A549 (cell line): Measurements from ENCODE around the gene SLC25A48. TPM values are rescaled to one million over a fixed set of nuclear protein-coding genes. Genes with fewer than 3 reads are reported as not detected.

Experiments used
- ATAC-seq, 2 experiments: fragments of 200-7000 bp in 1 of 2; fragments of >200 bp in 1 of 2; cut with Nextera tagmentation in 1 of 2; cut with Tn5 transposase in 1 of 2; 3 replicates each; pipeline versions ENCODE4 v1.8.0 to v1.9.1; 2018 to 2020; ENCODE audit warnings: mild to moderate bottlenecking in 1 of 2, moderate library complexity in 1 of 2
- CTCF ChIA-PET: fragments of 300-600 bp; sonication (Branson Sonifier 250); formaldehyde crosslinking; extraction: SDS; loops from one replicate; lab custom pipeline; 2021; ENCODE audit warnings: antibody characterized with exemption, inconsistent platforms; lab: Yijun Ruan, JAX
- POLR2A ChIA-PET: fragments of 350-600 bp; formaldehyde crosslinking; extraction: SDS; loops from one replicate; lab custom pipeline; 2021; ENCODE audit warnings: antibody characterized with exemption, inconsistent platforms; lab: Yijun Ruan, JAX
- DNase-seq, 2 experiments: peaks; one replicate each; pipeline versions ENCODE4 v3.0.0 to v3.0.0-alpha.2; 2011 to 2016; ENCODE audit warnings: low read depth in 1 of 2, low spot score in 1 of 2
- FAIRE-seq: peaks from 2 replicates; lab custom pipeline; 2011; peaks lifted over from hg19 to GRCh38; lab: Jason Lieb, UNC
- H3K27ac ChIP-seq, 2 experiments: fragments of >200 bp; sonication (Bioruptor Twin); formaldehyde crosslinking; 3 replicates each; pipeline ENCODE4 v1.5.1; 2016 to 2017
- H3K4me1 ChIP-seq: fragments of >200 bp; sonication (Bioruptor Twin); formaldehyde crosslinking; 3 replicates; pipeline ENCODE4 v1.6.1; 2016
- H3K4me2 ChIP-seq: fragments of >200 bp; sonication (Bioruptor Twin); formaldehyde crosslinking; 3 replicates; pipeline ENCODE4 v1.6.1; 2016
- H3K4me3 ChIP-seq: fragments of >200 bp; sonication (Bioruptor Twin); formaldehyde crosslinking; 3 replicates; pipeline ENCODE4 v1.5.1; 2016
- H3K9me3 ChIP-seq: fragments of >200 bp; sonication (Bioruptor Twin); formaldehyde crosslinking; 3 replicates; pipeline ENCODE4 v1.6.1; 2016
- CBX2 ChIP-seq: fragments of 200-600 bp; sonication (generic); IDR thresholded peaks from 2 replicates; pipeline ENCODE4 v1.6.1; 2016; ENCODE audit warnings: low read depth, mild to moderate bottlenecking, borderline replicate concordance
- CBX8 ChIP-seq: fragments of 200-600 bp; sonication (generic); IDR thresholded peaks from 2 replicates; pipeline ENCODE4 v1.6.1; 2016
- EHF ChIP-seq: fragments of 250-450 bp; sonication (Bioruptor Pico); IDR thresholded peaks from 2 replicates; pipeline ENCODE4 v1.5.0; 2020; ENCODE audit warnings: mild to moderate bottlenecking
- EHMT2 ChIP-seq: fragments of 200-600 bp; sonication (generic); IDR thresholded peaks from 2 replicates; pipeline ENCODE4 v1.6.1; 2016; ENCODE audit warnings: antibody characterized with exemption, low read depth, mild to moderate bottlenecking, moderate library complexity
- MAFK ChIP-seq: fragments of 450-650 bp; IDR thresholded peaks from 2 replicates; pipeline ENCODE4 v1.6.1; 2014; ENCODE audit not compliant: partially characterized antibody
- POLR2AphosphoS2 ChIP-seq: conservative IDR thresholded peaks from 2 replicates; pipeline ENCODE4 v1.6.1; 2012; ENCODE audit warnings: low read length, improper control_type of control experiment, inconsistent platforms
- RAD21 ChIP-seq, 2 experiments: fragments of >200 bp in 1 of 2; sonication (Bioruptor Twin) in 1 of 2; formaldehyde crosslinking in 1 of 2; IDR thresholded peaks in 1 of 2; conservative IDR thresholded peaks in 1 of 2; 2 replicates in 1 of 2; 3 replicates in 1 of 2; pipeline ENCODE4 v1.6.1; 2012 to 2018; ENCODE audit warnings: inconsistent platforms in 1 of 2
- RARB ChIP-seq: fragments of 250-450 bp; sonication (Bioruptor Pico); IDR thresholded peaks from 2 replicates; pipeline ENCODE4 v1.8.0; 2021; ENCODE audit warnings: mild to moderate bottlenecking, moderate library complexity
- RNF2 ChIP-seq: fragments of 200-600 bp; sonication (generic); IDR thresholded peaks from 2 replicates; pipeline ENCODE4 v1.6.1; 2016; ENCODE audit warnings: low read depth, mild to moderate bottlenecking, antibody characterized with exemption, moderate library complexity, borderline replicate concordance
- SREBF2 ChIP-seq: fragments of 450-650 bp; IDR thresholded peaks from 2 replicates; pipeline ENCODE4 v1.6.1; 2014; ENCODE audit warnings: mild to moderate bottlenecking, moderate library complexity
- TP53 ChIP-seq: fragments of 250-450 bp; sonication (Bioruptor Pico); IDR thresholded peaks from 2 replicates; pipeline ENCODE4 v1.5.0; 2021; ENCODE audit warnings: mild to moderate bottlenecking, moderate library complexity
- ZC3H11A ChIP-seq: fragments of 450-650 bp; IDR thresholded peaks from 2 replicates; pipeline ENCODE4 v1.6.1; 2014; ENCODE audit warnings: antibody characterized with exemption, mild to moderate bottlenecking
- ZNF302 ChIP-seq: fragments of 250-450 bp; sonication (Bioruptor Pico); IDR thresholded peaks from 2 replicates; pipeline ENCODE4 v1.9.0; 2021; ENCODE audit warnings: inconsistent platforms, mild to moderate bottlenecking, moderate library complexity
- ZSCAN20 ChIP-seq: fragments of 250-450 bp; sonication (Bioruptor Pico); IDR thresholded peaks from 2 replicates; pipeline ENCODE4 v1.8.0; 2022; ENCODE audit warnings: mild to moderate bottlenecking, moderate library complexity
- WGBS: methylation state at CpG from one replicate; pipeline ENCODE4 v1.1.6; 2017; ENCODE audit errors: missing lambda C conversion rate; 5-methylcytosine and 5-hydroxymethylcytosine counted together
- polyA plus RNA-seq, 4 experiments: library from polyadenylated mRNA; depleted of rRNA in 3 of 4; stranded (reverse); fragments of >200 nt; fragmentation: RNase III in 1 of 4; extraction: RNeasy Plus Mini Kit Qiagen cat#74134 plus additional on column Dnase treatment in 1 of 4; gene quantifications; 2 replicates in 3 of 4; 3 replicates in 1 of 4; pipeline ENCODE4 v1.2.3, GENCODE V29; 2011 to 2017
- TF ChIP-seq, protein P1 (sequence below): fragments of 150-350 bp; IDR thresholded peaks from 2 replicates; pipeline ENCODE4 v1.6.1; 2014; ENCODE audit warnings: low read depth, mild to moderate bottlenecking, low read length
- TF ChIP-seq, protein P2 (sequence below): IDR thresholded peaks from 2 replicates; pipeline ENCODE4 v1.6.1; 2012
- TF ChIP-seq, protein P3 (sequence below): fragments of 250-450 bp; sonication (Bioruptor Pico); IDR thresholded peaks from 2 replicates; pipeline ENCODE4 v1.5.0; 2021; ENCODE audit warnings: mild to moderate bottlenecking, moderate library complexity, borderline replicate concordance

The SLC25A48 gene
- polyA plus RNA-seq, 2 of the 4 experiments (the other 2 are of a cell fraction), result 0.18 TPM; not detected in 1

- TF ChIP-seq, protein P1, sequence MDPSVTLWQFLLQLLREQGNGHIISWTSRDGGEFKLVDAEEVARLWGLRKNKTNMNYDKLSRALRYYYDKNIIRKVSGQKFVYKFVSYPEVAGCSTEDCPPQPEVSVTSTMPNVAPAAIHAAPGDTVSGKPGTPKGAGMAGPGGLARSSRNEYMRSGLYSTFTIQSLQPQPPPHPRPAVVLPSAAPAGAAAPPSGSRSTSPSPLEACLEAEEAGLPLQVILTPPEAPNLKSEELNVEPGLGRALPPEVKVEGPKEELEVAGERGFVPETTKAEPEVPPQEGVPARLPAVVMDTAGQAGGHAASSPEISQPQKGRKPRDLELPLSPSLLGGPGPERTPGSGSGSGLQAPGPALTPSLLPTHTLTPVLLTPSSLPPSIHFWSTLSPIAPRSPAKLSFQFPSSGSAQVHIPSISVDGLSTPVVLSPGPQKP, result no peak
- TF ChIP-seq ZNF302, result no peak
- TF ChIP-seq, all 56 proteins: peak for 0
These were observed 27.2 kb downstream of the SLC25A48 start (continued) for GRCh38 chr5:135861641-135862040.

DNA sequence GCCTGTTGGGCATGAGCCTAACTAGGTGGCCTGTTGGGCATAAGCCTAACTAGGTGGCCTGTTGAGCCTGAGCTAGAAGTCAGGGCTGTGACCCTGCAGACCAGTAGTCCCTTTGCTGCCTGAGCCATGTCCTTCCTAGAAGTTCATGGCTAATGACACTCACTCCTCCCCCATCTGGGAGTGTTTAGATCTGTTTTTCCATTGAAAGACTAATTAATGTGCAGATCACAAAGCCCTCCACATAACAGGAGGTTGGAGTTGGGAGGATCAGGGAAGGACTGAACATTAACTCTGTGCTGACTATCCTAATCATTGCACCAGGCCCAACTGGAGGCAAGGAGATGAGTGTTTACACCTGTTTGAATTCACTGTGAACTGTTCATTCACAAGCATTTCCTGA, 27.6 kb downstream of the SLC25A48 start:
- DNase-seq (no peak), ATAC-seq (no peak)
- no peaks in the 10 kb centered on the region for H3K4me1 ChIP-seq
- ChIA-PET CTCF (interaction anchor here (1.0 kb wide), 1 partner anchor 27 kb away, joined by 3 read pairs; the partner anchor contains the start of gene SLC25A48), POLR2A (no interaction called here)
- TF ChIP-seq CBX8, result no peak
- TF ChIP-seq, all 56 proteins: peak for 0
- H3K27ac ChIP-seq, result no peak overlapping the region
- no peak for FAIRE-seq
- H3K4me2 ChIP-seq, result no peak overlapping the region
- H3K4me3 ChIP-seq, result no peak overlapping the region
- H3K9me3 ChIP-seq, result no peaks in the 10 kb centered on the region

- FAIRE-seq, result no peak
- 83% methylated on average over 2 of the region's 2 CpGs for WGBS
These were observed 28.3 kb downstream of the SLC25A48 start for GRCh38 chr5:135862744-135863143.

GRCh38 chr5:135864503-135865435, 30.3 kb downstream of the SLC25A48 start:
- POLR2A ChIA-PET, result no interaction called here
- Histone ChIP-seq H3K27ac (no peak overlapping the region), H3K9me3 (no peaks in the 10 kb centered on the region), H3K4me3 (no peak overlapping the region), H3K4me2 (no peak overlapping the region), H3K4me1 (no peaks in the 10 kb centered on the region)
- TF ChIP-seq, protein P2, sequence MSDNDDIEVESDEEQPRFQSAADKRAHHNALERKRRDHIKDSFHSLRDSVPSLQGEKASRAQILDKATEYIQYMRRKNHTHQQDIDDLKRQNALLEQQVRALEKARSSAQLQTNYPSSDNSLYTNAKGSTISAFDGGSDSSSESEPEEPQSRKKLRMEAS, result no peak
- TF ChIP-seq CBX2 (no peak), MAFK (no peak)
- FAIRE-seq, result no peak
- WGBS, result 27% methylated on average over 3 of the region's 3 CpGs
- no peak for ATAC-seq
- CTCF ChIA-PET, result interaction anchor here (1.1 kb wide), 1 partner anchor 27 kb away, joined by 3 read pairs; no protein-coding TSS in a partner anchor
- no peak for DNase-seq

More at GRCh38 chr5:135862744-135863143, 28.3 kb downstream of the SLC25A48 start:
- TF ChIP-seq ZC3H11A, result no peak
- TF ChIP-seq EHMT2, result no peak
- TF ChIP-seq RARB (CRISPR knock-in tag), result no peak
- no peak for TF ChIP-seq EHF (CRISPR knock-in tag)
- ChIA-PET POLR2A (no interaction called here), CTCF (no interaction called here)
- H3K4me1 ChIP-seq, result no peaks in the 10 kb centered on the region
- no peak overlapping the region for H3K4me2 ChIP-seq
- no peak overlapping the region for H3K4me3 ChIP-seq
- no peak overlapping the region for H3K27ac ChIP-seq
- no peaks in the 10 kb centered on the region for H3K9me3 ChIP-seq
- ATAC-seq, result no peak
- DNase-seq, result no peak

- 0% methylated on average over 2 of the region's 2 CpGs for whole genome bisulfite sequencing
- TF ChIP-seq ZSCAN20 (CRISPR knock-in tag) (no peak), RAD21 (conservative IDR thresholded peaks at IDR 0.05 in 1 of 2, IDR thresholded peaks at IDR 0.05 in 1 of 2) (no peak), RNF2 (no peak), POLR2AphosphoS2 (no peak), SREBF2 (no peak), TP53 (CRISPR knock-in tag) (no peak), RARB (CRISPR knock-in tag) (no peak)
- TF ChIP-seq, protein P3, sequence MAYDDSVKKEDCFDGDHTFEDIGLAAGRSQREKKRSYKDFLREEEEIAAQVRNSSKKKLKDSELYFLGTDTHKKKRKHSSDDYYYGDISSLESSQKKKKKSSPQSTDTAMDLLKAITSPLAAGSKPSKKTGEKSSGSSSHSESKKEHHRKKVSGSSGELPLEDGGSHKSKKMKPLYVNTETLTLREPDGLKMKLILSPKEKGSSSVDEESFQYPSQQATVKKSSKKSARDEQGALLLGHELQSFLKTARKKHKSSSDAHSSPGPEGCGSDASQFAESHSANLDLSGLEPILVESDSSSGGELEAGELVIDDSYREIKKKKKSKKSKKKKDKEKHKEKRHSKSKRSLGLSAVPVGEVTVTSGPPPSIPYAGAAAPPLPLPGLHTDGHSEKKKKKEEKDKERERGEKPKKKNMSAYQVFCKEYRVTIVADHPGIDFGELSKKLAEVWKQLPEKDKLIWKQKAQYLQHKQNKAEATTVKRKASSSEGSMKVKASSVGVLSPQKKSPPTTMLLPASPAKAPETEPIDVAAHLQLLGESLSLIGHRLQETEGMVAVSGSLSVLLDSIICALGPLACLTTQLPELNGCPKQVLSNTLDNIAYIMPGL, result no peak
- H3K27ac ChIP-seq, result no peak overlapping the region
- no peak overlapping the region for H3K4me2 ChIP-seq
- CTCF ChIA-PET, result interaction anchor here (1.1 kb wide), 1 partner anchor 26 kb away, joined by 3 read pairs; no protein-coding TSS in a partner anchor
- ATAC-seq (no peak), DNase-seq (no peak), FAIRE-seq (no peak)
- POLR2A ChIA-PET, result no interaction called here
- H3K4me1 ChIP-seq, result no peaks in the 10 kb centered on the region
- H3K9me3 ChIP-seq, result no peaks in the 10 kb centered on the region
- H3K4me3 ChIP-seq, result no peak overlapping the region
These were observed 31.6 kb downstream of the SLC25A48 start for GRCh38 chr5:135866016-135866415.
